ENCODE results near the gene ZRANB1. TPM values are rescaled to one million over a fixed set of nuclear protein-coding genes. Genes with fewer than 3 reads are reported as not detected.

ZRANB1 gene
- total and polyA plus RNA-seq, 2 of the 13 experiments (the other 11 are each of a cell fraction or from before 2014, with no cell fraction given) = 10.3 to 19.6 TPM

GRCh38 chr10:125008689-125009638 is 67.0 kb downstream of the ZRANB1 start:
- Histone ChIP-seq H3K79me2 (ENCODE audit: insufficient read depth, low read length) (no peaks in the 10 kb centered on the region), H3K27ac (ENCODE audit: extremely low read length, insufficient read depth, low read length) (no peak overlapping the region), H3K4me3 (replicated peaks in 1 of 3; ENCODE audit: insufficient read depth in 1 of 3, low read depth in 2 of 3, low read length in 3 of 3) (no peak overlapping the region), H2AFZ (ENCODE audit: low read length) (no peak overlapping the region), H3K27me3 (ENCODE audit: control insufficient read depth in 1 of 2, insufficient read depth in 2 of 2, low read length in 2 of 2) (peaks cover 21 to 74% of the 10 kb centered on the region in 2 experiments), H3K9ac (ENCODE audit: insufficient read depth, low read depth, low read length) (no peak overlapping the region), H3K4me1 (ENCODE audit: insufficient read depth, low read length) (no peaks in the 10 kb centered on the region), H4K20me1 (ENCODE audit: insufficient read depth, low read length) (no peaks in the 10 kb centered on the region), H3K9me3 (ENCODE audit: low read length) (no peaks in the 10 kb centered on the region), H3K36me3 (replicated peaks in 1 of 2; ENCODE audit: control insufficient read depth in 1 of 2, insufficient read depth in 2 of 2, low read length in 2 of 2) (no peaks in the 10 kb centered on the region), H3K4me2 (ENCODE audit: low read depth, low read length) (no peak overlapping the region)
- POLR2A ChIA-PET = no interaction called here
- ATAC-seq = no peak
- no peak for DNase-seq (ENCODE audit: low spot score)
- FAIRE-seq = no peak
- BruUV-seq (replicated peaks) = no TSS peak
- in situ Hi-C loops (cut with HindIII; ENCODE audit: extremely low pct_ligation_motif_present, low pct_unique_long_range_greater_than_20kb) (no loop called here), intact Hi-C loops (cut with micrococcal nuclease; ENCODE audit: unreplicated experiment) (no loop called here)
- CTCF ChIA-PET (ENCODE audit: low intra/inter-chr PET ratio, low total read pairs) = no interaction called here
- TF ChIP-seq SKI (IDR thresholded peaks at IDR 0.05; ENCODE audit: partially characterized antibody) (no peak), MBNL3 (CRISPR knock-in tag; conservative IDR thresholded peaks at IDR 0.05) (no peak), STAG1 (CRISPR knock-in tag; IDR thresholded peaks at IDR 0.05) (no peak), ISX (CRISPR knock-in tag; conservative IDR thresholded peaks at IDR 0.05) (no peak), LCORL (IDR thresholded peaks at IDR 0.05) (no peak), LCORL (CRISPR knock-in tag; IDR thresholded peaks at IDR 0.05) (no peak), ARID5B (CRISPR knock-in tag; IDR thresholded peaks at IDR 0.05) (no peak), FOXA3 (CRISPR knock-in tag; IDR thresholded peaks at IDR 0.05) (no peak), ZNF775 (CRISPR knock-in tag; IDR thresholded peaks at IDR 0.05; ENCODE audit: borderline replicate concordance) (no peak)
- TF ChIP-seq, protein P1, sequence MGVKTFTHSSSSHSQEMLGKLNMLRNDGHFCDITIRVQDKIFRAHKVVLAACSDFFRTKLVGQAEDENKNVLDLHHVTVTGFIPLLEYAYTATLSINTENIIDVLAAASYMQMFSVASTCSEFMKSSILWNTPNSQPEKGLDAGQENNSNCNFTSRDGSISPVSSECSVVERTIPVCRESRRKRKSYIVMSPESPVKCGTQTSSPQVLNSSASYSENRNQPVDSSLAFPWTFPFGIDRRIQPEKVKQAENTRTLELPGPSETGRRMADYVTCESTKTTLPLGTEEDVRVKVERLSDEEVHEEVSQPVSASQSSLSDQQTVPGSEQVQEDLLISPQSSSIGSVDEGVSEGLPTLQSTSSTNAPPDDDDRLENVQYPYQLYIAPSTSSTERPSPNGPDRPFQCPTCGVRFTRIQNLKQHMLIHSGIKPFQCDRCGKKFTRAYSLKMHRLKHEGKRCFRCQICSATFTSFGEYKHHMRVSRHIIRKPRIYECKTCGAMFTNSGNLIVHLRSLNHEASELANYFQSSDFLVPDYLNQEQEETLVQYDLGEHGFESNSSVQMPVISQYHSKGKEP (CRISPR knock-in tag; IDR thresholded peaks at IDR 0.05) = no peak
- WGBS (ENCODE audit: low lambda C conversion rate) = 43% methylated on average over 15 of the region's 22 CpGs

Data from HepG2 (cell line).